Measurements from ENCODE around the gene STAU1.

Gene STAU1

GRCh38 chr20:49160057-49160929 is 27.8 kb downstream of the STAU1 start:
- no peaks in the 10 kb centered on the region for H3K9me3 ChIP-seq (ENCODE audit: control extremely low read depth in 1 of 5, control insufficient read depth in 4 of 5, insufficient read depth in 2 of 5, low read depth in 1 of 5, low read length in 4 of 5)
- ChIA-PET POLR2A (no interaction called here), CTCF (interaction anchor here (1.0 to 1.6 kb wide), 4 partner anchors 14 to 27 kb away, joined by 3 to 4 read pairs (median 3); no protein-coding TSS in a partner anchor)
- no peak for DNase-seq
- peaks cover 10 to 48% (median 18%) of the 10 kb centered on the region in 4 experiments for H3K36me3 ChIP-seq (ENCODE audit: control insufficient read depth in 4 of 4, insufficient read depth in 4 of 4, low read length in 3 of 4)
- H3K27ac ChIP-seq (ENCODE audit: insufficient read depth in 1 of 2, low read depth in 1 of 2, low read length in 2 of 2, poor library complexity in 1 of 2, severe bottlenecking in 2 of 2) = no peak overlapping the region
- H3K4me3 ChIP-seq (ENCODE audit: control insufficient read depth in 1 of 7, extremely low read depth in 1 of 7, insufficient read depth in 4 of 7, low read depth in 2 of 7, low read length in 6 of 7) = no peak overlapping the region
- H3K27me3 ChIP-seq (replicated peaks in 2 of 5; ENCODE audit: control insufficient read depth in 4 of 5, insufficient read depth in 5 of 5, low read length in 4 of 5) = no peaks in the 10 kb centered on the region
- H3K4me1 ChIP-seq (ENCODE audit: control extremely low read depth in 1 of 4, control insufficient read depth in 4 of 4, insufficient read depth in 4 of 4, low read length in 3 of 4) = no peaks in the 10 kb centered on the region
- 100% methylated on average over 2 of the region's 9 CpGs for WGBS (ENCODE audit: insufficient coverage)

DNA sequence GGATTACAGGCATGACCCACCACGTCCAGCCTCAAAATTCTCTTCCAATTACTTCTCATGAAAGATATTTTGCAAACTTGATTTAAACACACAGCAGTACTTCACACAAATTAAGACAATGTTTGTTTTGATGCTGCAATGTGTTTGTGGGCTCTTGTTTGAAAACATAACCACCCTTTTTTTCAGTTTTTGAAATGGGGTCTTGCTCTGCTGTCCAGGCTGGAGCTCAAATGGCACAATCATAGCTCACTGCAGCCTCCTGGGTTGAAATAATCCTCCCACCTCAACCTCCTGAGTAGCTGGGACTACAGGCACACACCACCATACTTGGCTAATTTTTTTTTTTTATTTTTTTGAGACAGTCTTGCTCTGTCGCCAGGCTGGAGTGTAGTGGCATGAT is 31.0 kb downstream of the STAU1 start:
- Histone ChIP-seq H3K9me3 (ENCODE audit: control extremely low read depth in 1 of 5, control insufficient read depth in 4 of 5, insufficient read depth in 2 of 5, low read depth in 1 of 5, low read length in 4 of 5) (no peaks in the 10 kb centered on the region), H3K4me3 (ENCODE audit: control insufficient read depth in 1 of 7, extremely low read depth in 1 of 7, insufficient read depth in 4 of 7, low read depth in 2 of 7, low read length in 6 of 7) (no peak overlapping the region), H3K36me3 (ENCODE audit: control insufficient read depth in 4 of 4, insufficient read depth in 4 of 4, low read length in 3 of 4) (peaks cover 14 to 39% (median 19%) of the 10 kb centered on the region in 4 experiments), H3K27ac (ENCODE audit: insufficient read depth in 1 of 2, low read depth in 1 of 2, low read length in 2 of 2, poor library complexity in 1 of 2, severe bottlenecking in 2 of 2) (no peak overlapping the region), H3K4me1 (ENCODE audit: control extremely low read depth in 1 of 4, control insufficient read depth in 4 of 4, insufficient read depth in 4 of 4, low read length in 3 of 4) (no peaks in the 10 kb centered on the region), H3K27me3 (replicated peaks in 2 of 5; ENCODE audit: control insufficient read depth in 4 of 5, insufficient read depth in 5 of 5, low read length in 4 of 5) (no peaks in the 10 kb centered on the region)
- CTCF ChIA-PET = interaction anchor here (0.7 to 1.4 kb wide), 2 partner anchors 9 to 119 kb away, joined by 3 to 4 read pairs; no protein-coding TSS in a partner anchor
- POLR2A ChIA-PET = interaction anchor here (0.6 kb wide), 1 partner anchor 52 kb away, joined by 4 read pairs; no protein-coding TSS in a partner anchor
- DNase-seq = no peak
- WGBS (ENCODE audit: insufficient coverage) = no CpG with 5 or more reads among the region's 2 CpGs

DNA sequence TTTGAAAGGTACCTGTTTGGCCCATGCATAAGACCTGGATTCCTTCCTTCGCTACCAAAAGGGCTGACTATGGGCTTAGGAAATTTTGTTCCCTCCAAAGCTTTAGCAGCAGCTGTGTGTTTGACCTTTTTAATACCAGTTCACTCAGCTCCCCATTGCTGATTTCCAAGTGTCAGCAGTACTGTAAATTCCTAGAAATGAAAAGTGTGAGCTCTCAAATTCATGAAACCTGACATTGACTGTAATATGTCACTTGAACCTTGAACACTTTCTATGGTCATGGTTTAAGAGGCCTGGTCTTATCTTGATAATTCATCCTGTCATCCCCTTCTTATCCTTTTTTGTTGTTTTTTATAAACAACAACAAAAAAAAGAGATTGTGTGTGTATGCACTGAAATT is 31.7 kb downstream of the STAU1 start:
- H3K4me3 ChIP-seq (ENCODE audit: control insufficient read depth in 1 of 7, extremely low read depth in 1 of 7, insufficient read depth in 4 of 7, low read depth in 2 of 7, low read length in 6 of 7) = no peak overlapping the region
- no peaks in the 10 kb centered on the region for H3K27me3 ChIP-seq (replicated peaks in 2 of 5; ENCODE audit: control insufficient read depth in 4 of 5, insufficient read depth in 5 of 5, low read length in 4 of 5)
- no peak overlapping the region for H3K27ac ChIP-seq (ENCODE audit: insufficient read depth in 1 of 2, low read depth in 1 of 2, low read length in 2 of 2, poor library complexity in 1 of 2, severe bottlenecking in 2 of 2)
- no peaks in the 10 kb centered on the region for H3K9me3 ChIP-seq (ENCODE audit: control extremely low read depth in 1 of 5, control insufficient read depth in 4 of 5, insufficient read depth in 2 of 5, low read depth in 1 of 5, low read length in 4 of 5)
- WGBS (ENCODE audit: insufficient coverage) = 91% methylated on average over 1 of the region's 1 CpG
- DNase-seq = no peak
- H3K4me1 ChIP-seq (ENCODE audit: control extremely low read depth in 1 of 4, control insufficient read depth in 4 of 4, insufficient read depth in 4 of 4, low read length in 3 of 4) = no peaks in the 10 kb centered on the region
- ChIA-PET POLR2A (no interaction called here), CTCF (no interaction called here)
- H3K36me3 ChIP-seq (ENCODE audit: control insufficient read depth in 4 of 4, insufficient read depth in 4 of 4, low read length in 3 of 4) = peaks cover 13 to 41% (median 19%) of the 10 kb centered on the region in 4 experiments

DNA sequence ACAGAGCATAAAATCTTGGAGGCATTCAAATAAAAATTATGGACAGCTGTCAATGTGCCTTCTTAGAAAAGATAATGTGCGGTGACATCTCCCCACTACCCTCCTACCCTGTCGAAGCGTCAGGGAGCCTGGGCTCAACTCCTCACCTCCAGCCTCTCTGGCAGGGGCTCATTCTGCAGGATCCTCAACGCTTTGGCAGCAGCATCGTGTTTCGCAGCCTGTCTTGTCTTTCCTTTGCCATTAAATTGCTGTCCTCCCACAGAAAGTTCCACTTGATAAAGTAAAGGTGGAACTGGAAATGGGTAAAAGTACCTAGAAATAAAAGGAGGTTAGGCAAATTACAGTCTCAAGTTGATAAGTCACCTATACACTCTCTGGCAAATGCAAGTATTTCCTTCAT is 36.7 kb downstream of the STAU1 start:
- POLR2A ChIA-PET = no interaction called here
- 100% methylated on average over 3 of the region's 6 CpGs for WGBS (ENCODE audit: insufficient coverage)
- CTCF ChIA-PET = interaction anchor here (0.6 to 3.4 kb wide), 6 partner anchors 12 to 66 kb away, joined by 3 to 10 read pairs (median 3); no protein-coding TSS in a partner anchor
- Histone ChIP-seq H3K4me3 (ENCODE audit: control insufficient read depth in 1 of 7, extremely low read depth in 1 of 7, insufficient read depth in 4 of 7, low read depth in 2 of 7, low read length in 6 of 7) (no peak overlapping the region), H3K27ac (ENCODE audit: insufficient read depth in 1 of 2, low read depth in 1 of 2, low read length in 2 of 2, poor library complexity in 1 of 2, severe bottlenecking in 2 of 2) (no peak overlapping the region), H3K27me3 (replicated peaks in 2 of 5; ENCODE audit: control insufficient read depth in 4 of 5, insufficient read depth in 5 of 5, low read length in 4 of 5) (no peaks in the 10 kb centered on the region), H3K36me3 (ENCODE audit: control insufficient read depth in 4 of 4, insufficient read depth in 4 of 4, low read length in 3 of 4) (peaks cover 20 to 55% (median 39%) of the 10 kb centered on the region in 4 experiments), H3K4me1 (ENCODE audit: control extremely low read depth in 1 of 4, control insufficient read depth in 4 of 4, insufficient read depth in 4 of 4, low read length in 3 of 4) (no peaks in the 10 kb centered on the region), H3K9me3 (ENCODE audit: control extremely low read depth in 1 of 5, control insufficient read depth in 4 of 5, insufficient read depth in 2 of 5, low read depth in 1 of 5, low read length in 4 of 5) (no peaks in the 10 kb centered on the region)
- no peak for DNase-seq

DNA sequence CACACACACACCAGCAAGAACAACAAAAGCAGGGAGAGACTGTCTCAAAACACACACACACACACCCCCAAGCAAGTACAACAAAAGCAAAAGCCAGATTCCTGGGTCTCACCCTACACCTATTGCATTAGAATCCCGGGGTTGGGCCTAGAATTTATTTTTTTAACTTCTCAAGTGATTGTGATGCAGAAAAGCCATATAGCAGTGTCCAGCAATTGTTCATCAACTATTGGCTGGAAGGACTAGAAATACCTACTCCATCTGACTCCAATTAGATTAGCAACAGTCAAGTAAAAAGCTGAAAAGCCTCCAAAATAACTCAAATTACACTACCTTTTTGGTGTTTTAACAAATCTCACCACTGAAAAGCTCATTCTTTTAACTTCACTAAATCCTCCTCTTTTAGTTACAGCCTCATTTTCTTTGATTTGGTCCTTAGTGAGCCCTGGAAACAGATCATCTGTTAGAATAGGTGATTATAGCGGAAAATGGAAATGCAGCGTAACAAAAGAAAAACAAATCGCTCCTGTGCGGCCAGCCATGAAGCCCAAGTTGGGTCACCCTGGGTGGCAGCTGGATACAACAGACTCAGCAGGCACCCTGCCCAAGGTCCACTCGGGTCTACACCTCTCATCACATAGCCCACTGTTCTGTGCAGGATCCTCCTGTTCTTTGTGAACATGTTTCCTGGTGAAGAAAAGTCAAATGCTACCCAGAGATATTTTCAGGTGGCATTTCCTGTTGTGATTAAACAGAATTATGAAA is 38.7 kb downstream of the STAU1 start:
- Histone ChIP-seq H3K27ac (ENCODE audit: insufficient read depth in 1 of 2, low read depth in 1 of 2, low read length in 2 of 2, poor library complexity in 1 of 2, severe bottlenecking in 2 of 2) (no peak overlapping the region), H3K27me3 (replicated peaks in 2 of 5; ENCODE audit: control insufficient read depth in 4 of 5, insufficient read depth in 5 of 5, low read length in 4 of 5) (no peaks in the 10 kb centered on the region), H3K4me1 (ENCODE audit: control extremely low read depth in 1 of 4, control insufficient read depth in 4 of 4, insufficient read depth in 4 of 4, low read length in 3 of 4) (no peaks in the 10 kb centered on the region), H3K36me3 (ENCODE audit: control insufficient read depth in 4 of 4, insufficient read depth in 4 of 4, low read length in 3 of 4) (peaks cover 20 to 59% (median 43%) of the 10 kb centered on the region in 4 experiments), H3K4me3 (ENCODE audit: control insufficient read depth in 1 of 7, extremely low read depth in 1 of 7, insufficient read depth in 4 of 7, low read depth in 2 of 7, low read length in 6 of 7) (no peak overlapping the region), H3K9me3 (ENCODE audit: control extremely low read depth in 1 of 5, control insufficient read depth in 4 of 5, insufficient read depth in 2 of 5, low read depth in 1 of 5, low read length in 4 of 5) (no peaks in the 10 kb centered on the region)
- CTCF ChIA-PET = interaction anchor here (1.6 to 3.4 kb wide), 2 partner anchors 27 to 68 kb away, joined by 3 to 10 read pairs; no protein-coding TSS in a partner anchor
- 100% methylated on average over 3 of the region's 6 CpGs for WGBS (ENCODE audit: insufficient coverage)
- no peak for DNase-seq
- POLR2A ChIA-PET = no interaction called here

DNA sequence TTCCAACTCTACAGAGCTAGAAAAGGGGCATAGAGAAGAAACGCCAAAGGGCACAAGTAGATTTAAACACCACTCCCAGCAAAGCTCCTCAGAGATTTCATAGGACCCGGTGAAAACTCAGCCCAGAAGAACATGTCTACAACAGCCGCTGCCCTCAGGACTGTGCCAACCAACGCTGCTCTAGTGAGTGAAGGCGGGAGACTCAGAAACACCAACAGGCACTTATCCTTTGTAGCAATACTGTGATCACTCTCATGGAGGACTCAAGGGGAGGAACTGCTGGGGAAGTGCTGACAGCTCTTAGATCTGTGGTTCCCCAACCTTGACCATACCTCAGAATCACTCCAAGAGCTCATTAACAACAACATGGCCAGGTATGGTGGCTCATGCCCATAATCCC is 39.5 kb downstream of the STAU1 start:
- Histone ChIP-seq H3K4me1 (ENCODE audit: control extremely low read depth in 1 of 4, control insufficient read depth in 4 of 4, insufficient read depth in 4 of 4, low read length in 3 of 4) (no peaks in the 10 kb centered on the region), H3K4me3 (ENCODE audit: control insufficient read depth in 1 of 7, extremely low read depth in 1 of 7, insufficient read depth in 4 of 7, low read depth in 2 of 7, low read length in 6 of 7) (no peak overlapping the region), H3K9me3 (ENCODE audit: control extremely low read depth in 1 of 5, control insufficient read depth in 4 of 5, insufficient read depth in 2 of 5, low read depth in 1 of 5, low read length in 4 of 5) (no peaks in the 10 kb centered on the region), H3K27me3 (replicated peaks in 2 of 5; ENCODE audit: control insufficient read depth in 4 of 5, insufficient read depth in 5 of 5, low read length in 4 of 5) (no peaks in the 10 kb centered on the region), H3K36me3 (ENCODE audit: control insufficient read depth in 4 of 4, insufficient read depth in 4 of 4, low read length in 3 of 4) (peaks cover 23 to 66% (median 47%) of the 10 kb centered on the region in 4 experiments), H3K27ac (ENCODE audit: insufficient read depth in 1 of 2, low read depth in 1 of 2, low read length in 2 of 2, poor library complexity in 1 of 2, severe bottlenecking in 2 of 2) (no peak overlapping the region)
- ChIA-PET CTCF (interaction anchor here (0.6 to 1.6 kb wide), 4 partner anchors 9 to 67 kb away, joined by 3 to 5 read pairs (median 3); no protein-coding TSS in a partner anchor), POLR2A (no interaction called here)
- 98% methylated on average over 5 of the region's 5 CpGs for WGBS (ENCODE audit: insufficient coverage)
- DNase-seq = no peak
